ENCODE measurements around the gene MAP1LC3A. TPM values are rescaled to one million over a fixed set of nuclear protein-coding genes. Genes with fewer than 3 reads are reported as not detected.

The MAP1LC3A gene
- total RNA-seq, 6 experiments from 2014 or later: 20.2 to 34.6 (median 23.9) TPM

GRCh38 chr20:34553366-34553867 lies 5.1 kb upstream of the MAP1LC3A start:
- no peak overlapping the region for H3K4me3 Mint-ChIP-seq
- no peak for DNase-seq
- H3K36me3 Mint-ChIP-seq (ENCODE audit: low read depth): no peaks in the 10 kb centered on the region
- peaks cover 1% of the 10 kb centered on the region; the same call in 1 of the 2 replicates for H3K27me3 Mint-ChIP-seq (ENCODE audit: insufficient read depth)
- 0 out of 2 replicates have a peak overlapping the region, but pooled peaks have one; percentile 5 for H3K27ac Mint-ChIP-seq
- peaks cover 17% of the 10 kb centered on the region for H3K4me1 Mint-ChIP-seq (ENCODE audit: low read depth)
- H3K9me3 Mint-ChIP-seq: no peaks in the 10 kb centered on the region
- no peak for TF ChIP-seq CTCF (IDR thresholded peaks at IDR 0.05)

DNA sequence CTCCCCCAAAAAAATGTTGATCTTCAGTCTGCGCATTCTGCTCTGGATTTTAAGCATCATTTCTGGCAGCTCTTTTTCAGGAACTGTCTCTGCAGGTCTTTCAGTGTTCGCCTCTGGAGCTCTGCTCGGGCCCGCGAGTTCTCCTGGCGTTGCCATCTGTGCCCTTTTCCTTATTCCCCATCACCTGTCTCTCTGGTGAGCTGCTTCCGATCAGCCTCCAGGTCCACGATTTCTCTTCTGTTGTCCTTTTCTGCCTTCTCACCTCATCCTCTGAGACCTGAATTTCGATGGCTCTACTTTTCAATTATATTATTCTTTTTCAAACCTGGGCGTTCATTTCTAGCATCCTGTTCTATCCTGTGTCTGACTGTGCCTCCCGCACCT lies 590 bp upstream of the MAP1LC3A start:
- H3K4me3 Mint-ChIP-seq: peak overlapping the region; percentile 81
- H3K27me3 Mint-ChIP-seq (ENCODE audit: insufficient read depth): peaks cover 1% of the 10 kb centered on the region; the same call in 1 of the 2 replicates
- peaks cover 22% of the 10 kb centered on the region for H3K4me1 Mint-ChIP-seq (ENCODE audit: low read depth)
- no peaks in the 10 kb centered on the region for H3K36me3 Mint-ChIP-seq (ENCODE audit: low read depth)
- H3K9me3 Mint-ChIP-seq: no peaks in the 10 kb centered on the region
- peak overlapping the region; percentile 55 for H3K27ac Mint-ChIP-seq
- no peak for DNase-seq
- no peak for TF ChIP-seq CTCF (IDR thresholded peaks at IDR 0.05)

- H3K27me3 Mint-ChIP-seq (ENCODE audit: insufficient read depth): peaks cover 1% of the 10 kb centered on the region; the same call in 1 of the 2 replicates
- no peaks in the 10 kb centered on the region for H3K36me3 Mint-ChIP-seq (ENCODE audit: low read depth)
- no peak for TF ChIP-seq CTCF (IDR thresholded peaks at IDR 0.05)
- DNase-seq: no peak
- H3K9me3 Mint-ChIP-seq: no peaks in the 10 kb centered on the region
- peak overlapping the region; percentile 58; the same call in 1 of the 2 replicates for H3K27ac Mint-ChIP-seq
- H3K4me1 Mint-ChIP-seq (ENCODE audit: low read depth): peaks cover 12% of the 10 kb centered on the region
- H3K4me3 Mint-ChIP-seq: peak overlapping the region; percentile 56
Observed at GRCh38 chr20:34559311-34560140, 1.0 kb downstream of the MAP1LC3A start.

- Mint-ChIP-seq H3K27ac (no peak overlapping the region), H3K36me3 (ENCODE audit: low read depth) (no peaks in the 10 kb centered on the region), H3K27me3 (ENCODE audit: insufficient read depth) (no peaks in the 10 kb centered on the region; the same call in 1 of the 2 replicates), H3K9me3 (no peaks in the 10 kb centered on the region), H3K4me1 (ENCODE audit: low read depth) (peaks cover 12% of the 10 kb centered on the region), H3K4me3 (0 out of 2 replicates have a peak overlapping the region, but pooled peaks have one; percentile 56)
- TF ChIP-seq CTCF (IDR thresholded peaks at IDR 0.05): no peak
- no peak for DNase-seq
Observed at GRCh38 chr20:34560141-34560523, 1.6 kb downstream of the MAP1LC3A start.

- H3K4me3 Mint-ChIP-seq: no peak overlapping the region
- H3K27ac Mint-ChIP-seq: no peak overlapping the region
- no peaks in the 10 kb centered on the region for H3K36me3 Mint-ChIP-seq (ENCODE audit: low read depth)
- H3K4me1 Mint-ChIP-seq (ENCODE audit: low read depth): peaks cover 12% of the 10 kb centered on the region
- no peak for DNase-seq
- H3K27me3 Mint-ChIP-seq (ENCODE audit: insufficient read depth): no peaks in the 10 kb centered on the region; the same call in 1 of the 2 replicates
- no peak for TF ChIP-seq CTCF (IDR thresholded peaks at IDR 0.05)
- no peaks in the 10 kb centered on the region for H3K9me3 Mint-ChIP-seq
Observed at GRCh38 chr20:34560614-34561013, 2.1 kb downstream of the MAP1LC3A start.
